ENCODE results near the gene LIPA. TPM values are rescaled to one million over a fixed set of nuclear protein-coding genes. Genes with fewer than 3 reads are reported as not detected.
A peak's percentile ranks its signal among the peaks of the same experiment; 100 is the strongest.

LIPA gene
- total RNA-seq (100 to 1,000 TPM in 1 of 9 donors, 10 to 100 TPM in 8; 13.6 to 127 (median 18.8) TPM), polyA plus RNA-seq (10 to 100 TPM in 1 of 2 donors, 1 to 10 TPM in 1; 4.8 to 22.1 TPM)
- long read RNA-seq, donor 1, transcript LIPA-202 (10 exons, 2,782 nt) = major isoform, 21 of 32 reads
- long read RNA-seq, donor 1, partial matches to known transcripts = 2 of 32 reads
- long read RNA-seq, donor 1, other reads (novel, unspliced or antisense) = 9 of 32 reads
- long read RNA-seq, donor 2, transcript LIPA-202 (10 exons, 2,782 nt) = major isoform, 42 of 63 reads
- long read RNA-seq, donor 2, partial matches to known transcripts = 7 of 63 reads
- long read RNA-seq, donor 2, other reads (novel, unspliced or antisense) = 14 of 63 reads
- long read RNA-seq, donor 3, transcript LIPA-202 (10 exons, 2,782 nt) = major isoform, 17 of 22 reads
- long read RNA-seq, donor 3, partial matches to known transcripts = 2 of 22 reads
- long read RNA-seq, donor 3, other reads (novel, unspliced or antisense) = 3 of 22 reads

DNA sequence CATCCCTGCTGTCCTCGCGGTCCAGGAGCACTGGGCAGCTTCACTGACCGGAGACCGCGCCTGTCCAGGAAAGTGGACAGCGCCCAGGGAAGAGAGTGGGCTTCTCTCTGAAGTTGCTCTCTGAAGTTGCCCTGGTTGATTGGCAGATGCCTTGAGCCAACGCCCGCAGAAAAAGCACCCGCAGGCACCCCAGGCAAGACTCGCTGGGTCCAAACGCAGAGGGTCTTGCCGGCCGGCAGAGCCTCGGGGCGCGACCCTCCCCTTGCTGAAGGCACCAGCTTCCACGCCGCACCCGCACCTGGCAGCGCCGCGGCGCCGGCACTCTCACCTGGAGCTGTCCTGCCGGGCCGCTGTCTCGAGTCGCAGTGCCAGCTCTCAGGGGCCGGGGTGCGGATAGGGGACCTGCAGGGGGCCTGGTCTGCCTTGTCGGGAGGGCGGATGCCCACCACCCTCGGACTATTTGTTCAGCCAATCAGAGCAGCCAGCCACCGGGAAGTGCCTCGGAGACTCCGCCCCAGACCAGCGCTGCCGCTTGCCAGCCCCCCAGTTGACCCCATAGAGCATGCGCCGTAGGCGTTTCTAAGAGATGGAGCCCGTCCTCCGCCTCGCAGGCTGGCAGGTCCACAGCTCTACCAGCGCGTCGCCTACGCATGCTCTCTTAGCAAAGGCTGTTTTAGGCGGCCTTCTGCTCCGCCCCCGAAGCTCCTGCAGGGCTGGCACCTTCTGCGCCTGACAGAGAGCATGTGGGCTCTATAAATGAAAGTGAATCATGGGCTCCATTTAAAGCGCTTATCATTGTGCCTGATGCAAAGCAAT, at the start of gene LIPA:
TSS of gene LIPA (minus strand) at position 367 of the 816 bp plus-strand sequence. CDS start 4,127 bp downstream, outside the sequence.
- Histone ChIP-seq H3K4me1 (peaks cover 0 to 36% (median 7%) of the 10 kb centered on the region in 12 donors), H3K27me3 (no peaks in the 10 kb centered on the region), H3K4me3 (peak within 1 kb of the TSS; percentile 70 to 99 (median 88)), H3K36me3 (no peaks in the 10 kb centered on the region), H3K9me3 (no peaks in the 10 kb centered on the region), H3K27ac (peak within 1 kb of the TSS in 11 of 12 donors; percentile 68 to 90 (median 82))
- ATAC-seq (peak; percentile 99 to 100 (median 99)), DNase-seq (peak; percentile 96 to 98 (median 97))
- intact Hi-C loops (cut with DNase I) = loop anchor here in 1 of 10 donors (10.0 kb wide), 1 partner anchor 163 kb away; the partner anchor contains the start of gene IFIT5
- WGBS, 4 donors = 0 to 1% (median 1%) methylated on average over 16 to 53 of the region's 53 CpGs
- TF ChIP-seq, protein P1, sequence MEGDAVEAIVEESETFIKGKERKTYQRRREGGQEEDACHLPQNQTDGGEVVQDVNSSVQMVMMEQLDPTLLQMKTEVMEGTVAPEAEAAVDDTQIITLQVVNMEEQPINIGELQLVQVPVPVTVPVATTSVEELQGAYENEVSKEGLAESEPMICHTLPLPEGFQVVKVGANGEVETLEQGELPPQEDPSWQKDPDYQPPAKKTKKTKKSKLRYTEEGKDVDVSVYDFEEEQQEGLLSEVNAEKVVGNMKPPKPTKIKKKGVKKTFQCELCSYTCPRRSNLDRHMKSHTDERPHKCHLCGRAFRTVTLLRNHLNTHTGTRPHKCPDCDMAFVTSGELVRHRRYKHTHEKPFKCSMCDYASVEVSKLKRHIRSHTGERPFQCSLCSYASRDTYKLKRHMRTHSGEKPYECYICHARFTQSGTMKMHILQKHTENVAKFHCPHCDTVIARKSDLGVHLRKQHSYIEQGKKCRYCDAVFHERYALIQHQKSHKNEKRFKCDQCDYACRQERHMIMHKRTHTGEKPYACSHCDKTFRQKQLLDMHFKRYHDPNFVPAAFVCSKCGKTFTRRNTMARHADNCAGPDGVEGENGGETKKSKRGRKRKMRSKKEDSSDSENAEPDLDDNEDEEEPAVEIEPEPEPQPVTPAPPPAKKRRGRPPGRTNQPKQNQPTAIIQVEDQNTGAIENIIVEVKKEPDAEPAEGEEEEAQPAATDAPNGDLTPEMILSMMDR (IDR thresholded peaks at IDR 0.05) = no peak
- TF ChIP-seq POLR2A (IDR thresholded peaks at IDR 0.05) = peak in 1 of 2 donors; percentile 54

DNA sequence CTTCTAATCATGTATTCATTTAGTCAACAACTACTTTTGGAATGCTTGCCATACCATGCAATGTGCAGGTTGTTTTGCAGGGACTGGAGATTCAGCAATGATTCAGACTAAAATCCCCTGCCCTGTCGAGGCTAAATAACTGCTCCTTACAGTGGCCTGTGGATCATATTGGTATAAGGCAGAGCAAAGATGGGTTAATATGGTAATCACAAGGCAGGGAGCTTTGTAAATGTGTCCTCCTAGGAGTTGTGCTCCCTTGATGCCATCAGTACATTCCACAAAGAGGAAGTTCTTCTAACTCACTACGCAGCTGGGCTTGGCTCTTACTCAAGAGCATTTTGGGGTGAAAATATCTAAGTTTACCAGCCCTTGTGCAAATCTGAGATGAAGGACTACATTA, 49.7 kb upstream of the LIPA start:
- intact Hi-C loops (cut with DNase I) = loop anchor here in 2 of 10 donors (5.0 to 10.0 kb wide), 3 partner anchors 56 to 114 kb away; partner anchors contain the start of genes IFIT1 (in 1 of the 2) and IFIT5 (in 1 of the 2)
- Histone ChIP-seq H3K4me1 (peaks cover 0 to 56% (median 23%) of the 10 kb centered on the region in 12 donors), H3K27ac (peak overlapping the region; percentile 74 to 97 (median 90)), H3K27me3 (no peaks in the 10 kb centered on the region), H3K4me3 (peak overlapping the region; percentile 20 to 71 (median 56)), H3K36me3 (peaks cover 0 to 6% (median 5%) of the 10 kb centered on the region in 9 donors), H3K9me3 (peaks cover 0 to 12% (median 0%) of the 10 kb centered on the region in 12 donors)
- DNase-seq = peak in 2 of 5 donors; percentile 43
- TF ChIP-seq, protein P1 (IDR thresholded peaks at IDR 0.05) = no peak
- TF ChIP-seq POLR2A (IDR thresholded peaks at IDR 0.05) = no peak
- 19 to 25% (median 22%) methylated on average over 2 of the region's 2 CpGs for WGBS, 4 donors
- ATAC-seq = peak; percentile 63 to 71 (median 64)

DNA sequence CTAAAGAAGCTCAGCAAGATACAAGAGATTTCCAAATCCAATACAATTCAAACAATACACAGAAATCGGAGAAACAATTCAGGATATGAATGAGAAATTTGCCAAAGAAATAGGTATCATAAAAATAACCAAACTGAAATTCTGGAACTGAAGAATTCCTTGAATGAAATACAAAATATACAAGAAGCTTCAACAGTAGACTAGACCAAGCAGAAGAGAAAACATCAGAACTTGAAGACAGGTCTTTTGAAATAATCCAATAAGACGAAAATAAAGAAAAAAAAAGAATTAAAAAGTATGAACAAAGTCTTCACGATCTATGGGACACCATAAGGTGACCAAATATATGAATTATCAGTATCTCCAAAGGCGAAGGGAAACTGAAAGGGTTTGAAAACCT, 47.5 kb upstream of the LIPA start:
- no peaks in the 10 kb centered on the region for H3K27me3 ChIP-seq
- DNase-seq = no peak
- no peak overlapping the region for H3K27ac ChIP-seq
- H3K9me3 ChIP-seq = peaks cover 0 to 12% (median 0%) of the 10 kb centered on the region in 12 donors
- TF ChIP-seq POLR2A (IDR thresholded peaks at IDR 0.05) = no peak
- TF ChIP-seq, protein P1 (IDR thresholded peaks at IDR 0.05) = no peak
- H3K4me1 ChIP-seq = peaks cover 0 to 64% (median 30%) of the 10 kb centered on the region in 12 donors
- ATAC-seq = no peak
- H3K4me3 ChIP-seq = no peak overlapping the region
- H3K36me3 ChIP-seq = no peaks in the 10 kb centered on the region
- intact Hi-C loops (cut with DNase I) = no loop called here
- WGBS, 4 donors = 72 to 98% (median 84%) methylated on average over 4 of the region's 4 CpGs
